ENCODE measurements around the gene EHD4.

Gene EHD4

DNA sequence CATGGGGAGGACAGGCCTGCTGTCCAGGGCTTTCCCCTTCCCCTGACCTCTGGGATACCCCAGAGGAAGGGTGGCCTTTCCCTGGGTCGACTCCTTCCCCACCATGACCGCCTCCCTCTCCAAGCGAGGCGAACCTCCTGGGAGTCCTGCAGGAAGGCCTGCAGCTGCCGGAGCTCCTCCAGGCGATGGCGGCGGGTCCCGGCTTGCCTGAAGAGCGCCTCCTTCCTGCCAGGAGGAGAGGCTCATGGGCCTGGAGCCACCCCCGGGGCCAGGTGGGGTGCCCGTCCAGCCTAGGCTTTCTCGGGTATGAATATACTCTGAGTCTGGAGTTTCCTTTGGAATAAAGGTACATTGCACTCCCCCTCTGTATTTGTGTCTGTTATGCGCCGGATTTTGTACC, 113.6 kb downstream of the EHD4 start:
- no peak for DNase-seq (ENCODE audit: low read depth)

DNA sequence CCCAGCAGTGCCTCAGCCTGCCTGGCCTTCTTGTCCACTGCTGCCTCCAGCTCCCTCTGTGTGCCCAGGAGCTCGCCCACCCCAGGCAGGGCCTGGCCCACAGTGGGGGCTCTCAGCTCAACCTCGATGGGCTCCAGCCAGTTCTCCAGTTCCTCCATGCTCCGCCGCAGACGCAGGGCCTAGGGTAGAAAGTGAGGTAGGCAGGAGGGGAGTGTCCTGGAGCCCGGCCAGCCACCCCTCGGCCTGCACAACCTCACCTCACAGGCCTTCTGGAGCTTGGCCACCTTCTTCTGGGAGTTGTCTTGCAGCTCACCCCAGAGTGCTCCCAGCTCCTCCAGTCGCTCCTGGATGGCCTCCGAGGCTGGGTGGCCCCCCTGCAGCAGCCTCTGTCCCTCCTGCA, 115.0 kb downstream of the EHD4 start:
- DNase-seq (ENCODE audit: low read depth): no peak

DNA sequence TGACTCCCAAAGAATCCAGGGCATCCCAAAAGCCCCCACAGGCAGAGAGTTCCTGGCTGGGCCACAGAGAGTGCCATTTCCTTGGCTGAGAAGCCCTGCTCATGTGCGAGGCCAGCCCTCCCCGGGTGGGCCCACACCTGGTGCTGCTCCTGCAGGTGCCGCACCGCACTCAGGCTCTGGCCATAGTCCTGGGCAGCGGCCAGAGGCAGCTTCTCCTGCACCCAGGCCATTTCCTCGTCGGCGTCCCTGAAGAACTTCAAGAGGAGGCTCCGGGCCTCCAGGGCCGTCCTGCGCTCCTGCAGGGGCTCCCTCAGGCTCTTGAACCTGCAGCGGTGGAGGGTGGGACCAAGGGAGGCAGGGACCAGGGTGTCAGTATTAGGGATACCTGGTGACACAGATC, 115.6 kb downstream of the EHD4 start:
- no peak for DNase-seq (ENCODE audit: low read depth)

DNA sequence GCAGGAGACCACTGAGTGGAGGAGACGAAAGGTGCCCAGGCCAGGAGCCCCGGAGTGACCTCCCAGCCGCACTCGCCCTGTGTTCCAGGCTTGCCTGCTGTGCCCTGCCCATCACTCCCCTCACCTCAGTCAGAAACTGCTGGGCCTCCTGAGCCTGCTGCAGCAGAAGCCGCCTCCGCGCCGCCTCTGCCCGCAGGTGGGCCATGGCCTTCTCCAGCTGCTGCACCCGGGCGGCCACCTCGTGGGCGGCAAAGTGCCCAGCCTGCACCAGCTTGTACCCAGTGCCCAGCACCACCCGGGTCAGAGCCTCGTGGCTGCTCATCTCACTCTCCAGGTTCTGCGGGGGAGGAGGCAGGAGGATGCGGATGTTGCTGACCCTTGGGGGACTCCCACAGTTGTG, 116.1 kb downstream of the EHD4 start:
- no peak for DNase-seq (ENCODE audit: low read depth)

DNA sequence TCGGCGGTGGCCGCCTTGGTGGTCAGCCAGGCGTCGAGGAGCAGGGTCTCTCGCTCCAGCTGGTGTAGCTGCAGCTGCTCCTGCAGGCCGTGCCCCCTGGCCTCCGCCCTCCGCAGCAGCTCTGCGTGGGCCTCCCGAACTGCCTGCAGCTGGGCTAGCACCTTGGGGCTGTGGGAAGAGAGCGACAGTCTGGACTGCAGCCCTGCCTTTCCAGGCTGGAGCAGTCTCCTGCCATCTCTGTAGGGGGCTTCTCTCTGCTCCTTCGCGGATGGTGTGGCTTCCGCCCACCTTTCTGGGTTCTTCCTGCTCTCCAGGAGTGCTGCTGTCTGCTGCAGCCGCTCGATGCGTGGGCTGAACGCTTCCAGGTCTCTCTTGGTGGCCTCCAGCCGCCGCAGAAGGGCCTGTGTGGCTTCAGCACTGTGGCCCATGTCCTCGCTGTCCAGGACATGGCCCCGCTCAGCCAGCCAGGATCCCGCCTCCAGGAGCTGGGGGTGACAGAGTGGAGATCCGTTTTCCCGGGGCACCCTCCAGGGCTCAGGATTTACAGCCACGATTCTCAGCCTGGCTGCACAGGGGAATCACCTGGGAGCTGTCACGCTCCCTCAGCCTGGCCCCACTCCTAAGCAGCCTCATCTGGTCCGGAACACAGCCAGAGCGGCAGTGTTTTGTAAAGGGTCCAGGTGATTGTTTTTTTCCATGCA, 116.9 kb downstream of the EHD4 start:
- no peak for DNase-seq (ENCODE audit: low read depth)

DNA sequence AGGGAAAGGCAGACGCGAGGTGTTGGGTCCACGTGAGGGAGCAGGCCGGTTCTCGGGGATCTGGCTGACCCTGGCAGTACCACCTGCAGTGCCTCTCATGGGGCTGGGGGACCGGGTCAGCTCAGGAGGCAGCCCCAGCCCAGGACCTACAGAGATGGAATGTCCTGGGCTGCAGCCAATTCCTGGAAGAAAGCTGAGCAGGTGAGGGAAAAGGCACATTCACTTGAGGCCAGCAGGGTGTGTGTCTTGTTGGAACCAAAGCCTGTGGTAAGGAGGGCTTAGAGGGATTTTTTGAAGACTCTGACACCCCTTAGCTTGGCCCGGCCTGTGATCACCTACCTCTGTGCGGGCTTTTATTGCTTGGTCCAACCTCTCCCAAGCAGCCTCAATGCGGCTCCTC, 117.9 kb downstream of the EHD4 start:
- no peak for DNase-seq (ENCODE audit: low read depth)

DNA sequence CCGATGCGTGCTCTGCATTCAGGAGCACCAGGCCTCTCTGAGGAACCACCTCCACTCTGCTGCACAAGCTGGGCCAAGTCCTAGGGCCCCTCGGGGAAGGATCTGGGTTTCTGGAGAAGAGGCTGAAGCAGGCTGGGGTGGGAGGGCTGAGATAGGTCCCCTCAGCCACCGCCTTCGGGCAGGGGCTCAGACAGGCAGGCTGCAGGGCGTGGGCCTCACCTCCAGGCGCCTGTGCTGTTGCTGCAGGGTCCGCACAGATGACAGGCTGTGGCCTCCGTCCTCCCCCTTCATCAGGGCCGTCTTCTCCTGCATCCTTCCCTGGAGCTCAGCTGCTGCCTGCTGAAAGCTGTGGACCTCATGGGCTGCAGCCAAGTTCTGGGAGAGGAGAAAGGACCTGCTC, 118.5 kb downstream of the EHD4 start:
- no peak for DNase-seq (ENCODE audit: low read depth)

DNA sequence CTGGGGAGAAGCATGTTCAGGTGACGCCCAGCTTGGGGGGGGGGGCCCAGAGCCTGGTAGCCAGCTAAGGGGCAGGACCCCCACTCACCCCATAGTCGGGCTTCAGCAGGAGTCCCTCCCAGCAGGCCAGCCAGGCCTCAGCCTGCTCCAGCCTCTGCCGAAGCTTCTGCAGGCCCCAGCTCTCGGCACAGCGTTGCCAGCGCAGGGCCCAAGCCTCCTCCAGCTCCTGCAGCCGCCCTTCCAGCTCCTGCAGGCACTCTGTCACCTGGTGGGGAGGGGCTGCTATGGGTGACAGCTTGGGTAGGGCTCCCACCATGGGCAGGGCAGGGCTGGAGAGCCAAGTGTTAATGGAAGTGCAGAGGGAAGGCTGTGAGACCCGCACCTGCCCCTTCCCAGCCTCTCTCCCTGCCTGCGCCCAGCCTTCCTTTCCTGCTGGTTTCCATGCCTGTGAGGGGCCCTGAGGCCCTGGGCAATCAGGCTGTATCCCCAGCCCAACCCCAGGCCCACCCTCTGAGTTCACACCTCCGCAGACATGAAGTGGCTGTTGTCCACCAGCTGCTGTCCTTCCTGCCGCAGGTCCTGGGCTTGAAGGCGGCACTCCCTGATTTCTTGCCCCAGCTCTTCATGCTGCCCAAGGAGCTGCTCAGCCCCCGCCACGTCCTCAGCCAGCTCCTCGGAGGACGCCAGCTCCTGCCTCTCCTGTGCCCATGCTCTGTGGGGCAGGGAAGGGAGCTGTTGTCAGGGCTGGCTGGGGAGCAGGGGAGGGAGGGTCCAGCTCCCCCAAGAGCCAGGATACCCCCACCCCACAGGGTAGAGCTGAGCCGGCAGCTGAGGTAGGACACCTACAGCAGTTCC, 119.4 kb downstream of the EHD4 start:
- DNase-seq (ENCODE audit: low read depth): no peak

DNA sequence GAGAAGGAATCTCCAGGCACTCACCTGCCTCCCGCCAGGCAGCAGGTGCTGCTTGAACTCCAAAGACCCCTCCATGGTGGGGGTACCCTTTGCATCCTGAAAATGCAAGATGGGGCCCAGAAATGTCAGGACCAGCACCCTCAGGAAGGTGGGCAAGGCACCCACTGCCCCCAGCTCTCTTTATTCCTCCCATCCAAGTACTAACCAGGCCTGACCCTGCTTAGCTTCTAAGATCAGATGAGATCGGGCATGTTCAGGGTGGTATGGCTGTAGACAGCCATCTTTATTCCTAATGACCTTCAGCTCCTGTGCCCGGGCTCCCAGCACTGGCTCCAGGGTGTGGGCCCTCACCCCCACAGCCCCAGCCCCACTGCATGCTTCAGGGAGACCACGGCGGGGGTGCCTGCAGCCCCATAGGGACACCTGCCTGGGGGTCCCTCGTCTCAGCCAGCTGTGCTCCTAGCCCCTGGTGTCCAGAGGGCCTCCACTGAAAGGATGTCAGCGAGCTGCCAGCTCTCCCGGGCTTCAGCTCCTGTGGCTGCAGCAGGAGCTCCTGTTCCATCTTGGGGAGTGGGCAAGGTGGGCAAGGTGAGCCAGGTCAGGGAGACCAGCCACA, 120.5 kb downstream of the EHD4 start:
- DNase-seq (ENCODE audit: low read depth): no peak

DNA sequence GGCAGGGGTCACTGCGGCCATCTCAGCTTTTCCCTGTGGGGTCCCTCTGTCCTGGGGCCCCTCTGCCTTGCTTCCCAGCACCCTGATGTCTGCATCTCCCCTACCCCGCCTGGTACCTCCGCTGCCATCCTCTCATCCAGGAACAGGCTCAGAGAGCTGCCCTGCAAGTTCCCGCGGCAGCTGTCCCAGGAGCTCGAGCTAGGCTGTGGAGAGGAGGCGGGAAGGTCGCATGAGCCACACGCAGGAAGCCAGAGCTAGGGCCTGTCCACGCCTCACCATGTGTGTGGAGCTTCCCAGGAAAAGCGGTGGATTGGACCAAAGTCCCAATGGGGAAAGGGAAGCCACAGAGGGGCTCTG, 121.2 kb downstream of the EHD4 start:
- DNase-seq (ENCODE audit: low read depth): no peak

DNA sequence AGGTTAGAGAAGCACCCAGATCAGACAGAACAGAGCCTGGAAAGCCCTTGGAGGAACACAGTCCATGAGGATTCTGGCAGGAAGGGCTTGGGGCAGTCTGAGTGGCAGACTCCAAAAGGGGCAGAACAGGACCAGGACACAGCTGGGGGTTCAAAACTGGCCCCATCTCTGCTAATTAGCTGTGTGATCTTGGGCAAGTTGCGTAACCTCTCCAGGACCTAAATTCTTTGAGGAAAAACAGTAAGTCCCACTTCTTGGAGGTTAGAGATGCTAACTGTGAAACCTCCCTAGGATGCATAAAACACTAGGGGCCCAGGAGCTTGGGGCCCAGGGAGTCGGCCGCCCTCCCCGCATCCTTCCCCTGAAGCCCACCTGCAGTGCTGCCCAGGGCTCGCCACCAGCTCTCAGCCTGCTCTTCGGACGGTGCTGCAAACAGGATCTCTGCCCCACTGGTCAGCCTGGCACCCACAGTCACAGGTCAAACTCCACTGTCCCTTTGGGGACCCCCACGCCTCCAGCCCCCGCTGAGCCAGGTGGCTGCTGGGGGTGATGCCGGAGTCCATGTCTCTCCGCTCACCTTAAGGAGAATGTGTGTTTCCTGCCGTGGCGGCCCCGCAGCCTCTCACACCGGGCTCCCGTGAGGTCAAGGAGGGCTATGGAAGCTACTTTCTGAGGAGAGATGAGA, 121.7 kb downstream of the EHD4 start:
- DNase-seq (ENCODE audit: low read depth): no peak

DNA sequence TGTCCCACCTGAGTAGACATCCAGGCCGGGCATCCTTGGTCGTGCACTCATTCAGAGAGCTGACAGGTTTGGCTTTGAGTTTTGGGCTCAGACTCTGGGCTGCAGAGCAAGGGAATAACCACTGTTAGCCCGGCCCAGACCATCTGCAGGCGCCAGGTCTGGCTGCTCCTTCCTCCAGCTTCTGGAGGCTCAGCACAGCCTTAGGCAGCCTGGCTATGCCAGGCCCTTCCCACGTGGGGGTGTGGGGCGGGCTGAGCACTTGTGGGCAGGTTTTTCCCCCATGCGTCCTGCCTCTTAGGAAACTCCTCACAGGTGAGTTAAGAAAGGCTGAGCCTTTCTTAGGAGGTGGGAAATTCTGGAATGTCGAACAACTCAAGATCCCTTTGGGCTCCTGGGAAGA, 122.5 kb downstream of the EHD4 start:
- DNase-seq (ENCODE audit: low read depth): no peak

DNA sequence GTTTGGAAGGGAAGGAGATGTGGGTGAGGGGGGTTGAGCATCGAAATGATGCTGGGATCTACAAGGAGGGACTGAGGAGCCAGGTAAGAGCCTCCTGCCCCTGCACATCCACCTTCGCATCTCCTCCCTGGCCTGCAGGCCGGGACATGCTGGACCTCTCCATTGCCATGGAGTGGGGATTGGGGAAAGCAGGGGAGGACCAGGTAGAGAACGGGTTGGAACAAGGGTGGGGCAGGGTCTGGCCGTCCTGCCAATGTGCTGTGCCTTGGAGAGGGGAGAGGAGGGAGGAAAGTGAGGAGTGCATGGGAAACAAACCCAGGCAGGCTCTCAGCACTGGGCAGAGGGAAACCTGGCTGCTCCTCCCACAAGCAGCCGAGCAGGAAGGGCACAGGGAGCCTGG, 123.2 kb downstream of the EHD4 start:
- no peak for DNase-seq (ENCODE audit: low read depth)

DNA sequence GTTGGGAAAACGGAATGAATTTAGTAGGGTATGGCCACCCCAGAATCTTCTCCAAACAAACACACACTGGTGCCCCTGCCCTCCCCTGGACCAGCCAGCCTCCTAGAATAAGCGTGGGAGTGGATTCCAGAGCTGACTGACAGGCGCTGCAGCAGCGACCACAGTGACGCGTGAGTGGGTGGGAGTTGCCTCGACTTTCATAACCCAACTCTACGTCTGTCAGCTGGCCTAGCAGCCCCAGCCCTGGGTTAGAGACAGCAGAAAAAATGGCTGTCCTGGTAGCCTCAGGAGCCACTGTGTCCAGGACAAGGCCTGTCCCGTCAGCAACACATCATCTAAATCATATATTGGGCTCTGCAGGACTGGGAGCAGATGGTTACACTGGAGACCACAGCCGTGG, 123.7 kb downstream of the EHD4 start:
- no peak for DNase-seq (ENCODE audit: low read depth)

DNA sequence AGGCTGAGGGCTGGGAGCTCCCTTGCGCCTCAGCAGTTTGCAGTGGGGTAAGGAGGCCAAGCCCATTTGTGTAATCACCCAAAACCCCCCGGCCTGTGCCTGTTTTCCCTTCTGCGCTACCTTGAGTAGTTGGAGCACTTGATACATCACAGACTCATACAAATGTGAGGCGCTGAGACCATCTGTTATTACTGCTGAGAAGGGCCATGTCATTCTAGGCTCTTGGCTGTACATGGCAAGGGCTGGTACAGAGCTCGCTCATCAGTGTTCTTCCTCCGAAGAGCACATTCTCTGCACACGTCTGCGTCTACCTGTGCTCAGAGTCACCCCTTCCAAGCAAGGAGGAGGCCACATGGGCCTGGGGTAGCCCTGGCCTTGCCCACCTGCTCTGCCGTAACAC, 124.4 kb downstream of the EHD4 start:
- DNase-seq (ENCODE audit: low read depth): no peak

DNA sequence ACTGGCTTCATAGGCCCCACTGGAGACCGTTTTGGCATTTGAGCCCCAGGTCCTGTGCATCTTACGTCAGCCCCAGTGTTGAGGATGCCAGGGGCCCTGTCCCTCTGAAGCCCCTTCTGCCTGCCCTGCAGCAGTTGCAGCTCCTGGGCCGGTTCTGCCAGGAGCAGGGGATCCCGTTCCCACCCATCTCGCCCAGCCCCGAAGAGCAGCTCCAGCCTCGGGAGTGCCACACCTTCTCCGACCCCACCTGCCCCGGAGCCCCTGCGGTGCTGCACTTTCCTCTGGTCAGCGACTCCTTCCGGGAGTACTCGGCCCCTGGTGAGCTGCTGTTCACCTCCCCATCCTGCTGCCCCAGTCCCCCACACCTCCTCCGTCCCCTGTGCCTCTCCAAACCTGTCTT, 125.2 kb downstream of the EHD4 start:
- DNase-seq (ENCODE audit: low read depth): no peak
